ENCODE data around the gene SP6.

GRCh38 chr17:47875011-47875985, 24.3 kb upstream of the SP6 start:
- TF ChIP-seq YY1 (IDR thresholded peaks at IDR 0.05; ENCODE audit: insufficient read depth, insufficient read length) (no peak), ZNF274 (IDR thresholded peaks at IDR 0.05; ENCODE audit: low read depth, low read length) (no peak)

Data from NT2/D1 (cell line).